Fibroblast of lung (primary cell): ENCODE measurements around the gene SGPL1. TPM values are rescaled to one million over a fixed set of nuclear protein-coding genes. Genes with fewer than 3 reads are reported as not detected.

Experiments
- DNase-seq, 2 donors: peaks; one replicate each; pipeline versions ENCODE4 v3.0.0 to v3.0.0-alpha.2; 2010; ENCODE audit warnings: low read depth in 2 of 2
- H2AFZ ChIP-seq: 2 replicates; pipeline ENCODE4 v1.5.1; 2012; ENCODE audit warnings: low read length, control low read depth, inconsistent platforms
- H3K27ac ChIP-seq: 2 replicates; pipeline ENCODE4 v1.5.1; 2011; ENCODE audit warnings: low read length, control low read depth; ENCODE audit not compliant: insufficient read depth
- H3K27me3 ChIP-seq: 2 replicates; pipeline ENCODE4 v1.5.1; 2011; ENCODE audit warnings: mild to moderate bottlenecking, low read length; ENCODE audit not compliant: control insufficient read depth, insufficient read depth
- H3K36me3 ChIP-seq: 2 replicates; pipeline ENCODE4 v1.5.1; 2011; ENCODE audit warnings: low read length; ENCODE audit not compliant: control insufficient read depth, insufficient read depth
- H3K4me1 ChIP-seq: 2 replicates; pipeline ENCODE4 v1.5.1; 2011; ENCODE audit warnings: low read length; ENCODE audit not compliant: control insufficient read depth, insufficient read depth; ENCODE audit errors: extremely low read depth
- H3K4me2 ChIP-seq: 2 replicates; pipeline ENCODE4 v1.5.1; 2011; ENCODE audit warnings: low read length, control low read depth; ENCODE audit not compliant: insufficient read depth; ENCODE audit errors: extremely low read depth
- H3K4me3 ChIP-seq, 4 experiments: fragments of 200-600 bp in 1 of 4; sonication (generic) in 1 of 4; replicated peaks in 1 of 4; 2 replicates each; pipeline ENCODE4 v1.5.1; 2011 to 2016; ENCODE audit warnings: low read length in 4 of 4, low read depth in 3 of 4, mild to moderate bottlenecking in 3 of 4, control low read depth in 2 of 4, inconsistent platforms in 1 of 4, mixed read lengths in 1 of 4; ENCODE audit not compliant: insufficient read depth in 1 of 4; ENCODE audit errors: control extremely low read depth in 1 of 4
- H3K79me2 ChIP-seq: 2 replicates; pipeline ENCODE4 v1.5.1; 2012; ENCODE audit warnings: mild to moderate bottlenecking, low read length, inconsistent platforms; ENCODE audit not compliant: control insufficient read depth, insufficient read depth
- H3K9ac ChIP-seq: 2 replicates; pipeline ENCODE4 v1.5.1; 2011; ENCODE audit warnings: mild to moderate bottlenecking, low read length, control low read depth; ENCODE audit not compliant: insufficient read depth
- H3K9me3 ChIP-seq: 2 replicates; pipeline ENCODE4 v1.5.1; 2012; ENCODE audit warnings: low read depth, low read length; ENCODE audit not compliant: control insufficient read depth, insufficient read depth
- H4K20me1 ChIP-seq: 2 replicates; pipeline ENCODE4 v1.5.1; 2011; ENCODE audit warnings: low read length; ENCODE audit not compliant: control insufficient read depth, insufficient read depth; ENCODE audit errors: extremely low read depth
- EZH2 ChIP-seq: IDR thresholded peaks from 2 replicates; pipeline ENCODE4 v1.5.1; 2012; ENCODE audit warnings: low read length, control low read depth, mild to moderate bottlenecking; ENCODE audit errors: missing control alignments
- polyA plus RNA-seq, 2 donors: library from polyadenylated mRNA; depleted of rRNA in 1 of 2; stranded (reverse) in 1 of 2; unstranded in 1 of 2; fragments of >200 nt; gene quantifications; 2 replicates each; pipeline ENCODE4 v1.2.1, GENCODE V29; 2011 to 2012; ENCODE audit warnings: missing spikeins in 1 of 2
- total RNA-seq: library from RNA; depleted of rRNA; stranded (reverse); fragments of >200 nt; gene quantifications from 2 replicates; pipeline ENCODE4 v1.2.1, GENCODE V29; 2014
- TF ChIP-seq, protein P1 (sequence below), 2 donors: IDR thresholded peaks in 1 of 2; conservative IDR thresholded peaks in 1 of 2; 1 replicate in 1 of 2; 2 replicates in 1 of 2; pipeline ENCODE4 v1.5.1; 2011 to 2012; ENCODE audit warnings: low read length in 2 of 2, control low read depth in 1 of 2, inconsistent platforms in 1 of 2, low read depth in 1 of 2, mild to moderate bottlenecking in 1 of 2

The SGPL1 gene
- total and polyA plus RNA-seq, 2 donors (not counting 1 experiment from before 2014, with no cell fraction given) = 21.2 to 40.3 TPM

DNA sequence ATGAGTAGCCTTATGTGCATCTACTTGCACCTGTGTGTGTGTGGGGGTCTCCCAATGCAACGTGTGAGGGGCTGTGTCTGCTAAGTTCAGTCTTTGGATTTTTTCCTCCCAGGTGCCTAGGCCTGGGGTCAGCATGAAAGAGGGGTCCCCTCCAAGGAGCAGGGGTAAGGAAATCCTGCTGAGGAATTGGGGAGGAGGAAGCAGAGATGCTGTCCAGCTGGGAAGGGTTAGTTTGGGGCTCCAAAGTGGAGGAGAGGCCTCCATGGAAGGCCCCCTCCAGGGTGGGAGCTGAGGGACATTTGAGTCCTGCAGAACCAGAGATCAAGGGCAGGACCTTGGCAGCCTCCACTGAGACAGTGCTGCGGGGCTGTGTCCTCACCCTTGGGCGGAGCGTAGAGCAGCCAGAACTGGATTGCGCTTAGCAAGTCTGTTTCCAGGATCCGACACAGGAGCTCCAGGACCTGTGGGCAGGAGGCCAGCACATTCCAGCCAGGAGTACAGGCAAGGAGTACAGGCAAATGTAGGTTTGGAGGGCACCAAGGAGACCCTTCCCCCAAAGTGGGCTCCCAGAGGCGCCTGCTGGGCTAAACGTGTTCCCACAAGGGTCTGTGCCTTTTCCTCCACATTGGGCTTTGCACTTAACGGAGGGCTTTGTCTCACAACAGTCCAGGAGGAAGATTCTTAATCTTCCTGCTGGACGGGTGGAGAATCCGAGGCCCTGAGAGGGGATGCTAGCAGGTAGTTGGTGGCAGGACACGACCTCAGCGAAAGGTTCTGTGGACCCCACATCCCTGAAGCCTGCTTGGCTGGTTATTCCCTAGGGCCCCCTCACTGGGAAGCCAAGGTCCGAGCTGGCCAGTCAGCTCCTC lies 40.7 kb upstream of the SGPL1 start:
- Histone ChIP-seq H2AFZ (no peak overlapping the region), H4K20me1 (no peaks in the 10 kb centered on the region), H3K9ac (no peak overlapping the region), H3K27ac (no peak overlapping the region), H3K27me3 (peaks cover 8% of the 10 kb centered on the region), H3K9me3 (no peaks in the 10 kb centered on the region), H3K4me3 (no peak overlapping the region), H3K36me3 (no peaks in the 10 kb centered on the region), H3K4me1 (no peaks in the 10 kb centered on the region), H3K79me2 (no peaks in the 10 kb centered on the region), H3K4me2 (no peak overlapping the region)
- no peak for DNase-seq
- TF ChIP-seq, protein P1, sequence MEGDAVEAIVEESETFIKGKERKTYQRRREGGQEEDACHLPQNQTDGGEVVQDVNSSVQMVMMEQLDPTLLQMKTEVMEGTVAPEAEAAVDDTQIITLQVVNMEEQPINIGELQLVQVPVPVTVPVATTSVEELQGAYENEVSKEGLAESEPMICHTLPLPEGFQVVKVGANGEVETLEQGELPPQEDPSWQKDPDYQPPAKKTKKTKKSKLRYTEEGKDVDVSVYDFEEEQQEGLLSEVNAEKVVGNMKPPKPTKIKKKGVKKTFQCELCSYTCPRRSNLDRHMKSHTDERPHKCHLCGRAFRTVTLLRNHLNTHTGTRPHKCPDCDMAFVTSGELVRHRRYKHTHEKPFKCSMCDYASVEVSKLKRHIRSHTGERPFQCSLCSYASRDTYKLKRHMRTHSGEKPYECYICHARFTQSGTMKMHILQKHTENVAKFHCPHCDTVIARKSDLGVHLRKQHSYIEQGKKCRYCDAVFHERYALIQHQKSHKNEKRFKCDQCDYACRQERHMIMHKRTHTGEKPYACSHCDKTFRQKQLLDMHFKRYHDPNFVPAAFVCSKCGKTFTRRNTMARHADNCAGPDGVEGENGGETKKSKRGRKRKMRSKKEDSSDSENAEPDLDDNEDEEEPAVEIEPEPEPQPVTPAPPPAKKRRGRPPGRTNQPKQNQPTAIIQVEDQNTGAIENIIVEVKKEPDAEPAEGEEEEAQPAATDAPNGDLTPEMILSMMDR (conservative IDR thresholded peaks at IDR 0.05 in 1 of 2, IDR thresholded peaks at IDR 0.05 in 1 of 2; ENCODE audit: low read depth in 1 of 2, low read length in 2 of 2) = no peak
- TF ChIP-seq EZH2 = no peak

DNA sequence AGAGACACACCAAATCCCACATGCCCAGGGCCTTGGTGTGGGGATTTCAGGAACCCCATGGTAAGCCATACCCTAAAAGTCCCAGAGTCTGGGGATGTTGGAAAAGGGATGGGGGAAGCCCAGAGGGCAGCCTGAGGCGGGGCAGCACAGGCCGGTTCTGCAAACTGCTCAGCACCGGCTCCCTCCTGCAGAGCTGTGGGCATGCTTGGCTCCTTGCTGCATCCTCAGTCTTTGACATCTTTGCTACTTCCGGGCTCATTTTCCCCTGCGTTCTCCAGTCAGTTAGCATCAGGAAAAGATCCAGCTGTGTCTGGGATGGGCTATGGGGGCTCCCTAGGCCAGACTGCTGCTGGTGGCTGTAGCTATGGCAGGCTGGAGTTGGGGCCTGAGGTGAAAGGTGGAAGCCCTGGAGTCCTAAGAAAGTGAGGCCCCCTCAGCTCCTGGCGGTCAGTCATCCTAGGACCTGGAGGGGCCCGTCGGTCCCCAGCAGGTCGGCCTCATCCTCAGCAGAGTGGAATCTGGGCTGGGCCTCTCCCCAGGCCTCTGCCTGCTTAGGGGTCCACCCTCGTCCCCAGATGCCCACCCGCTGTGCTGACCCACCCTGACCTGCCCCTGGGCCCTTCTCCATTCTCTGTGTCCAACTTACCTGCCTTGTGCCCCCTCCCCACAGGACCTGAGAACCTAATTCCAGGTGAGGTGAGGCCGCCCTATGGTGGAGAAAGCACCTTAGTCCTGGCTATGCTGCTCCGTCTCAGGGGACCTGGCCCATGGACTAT lies 39.9 kb upstream of the SGPL1 start:
- Histone ChIP-seq H3K9ac (no peak overlapping the region), H3K79me2 (no peaks in the 10 kb centered on the region), H2AFZ (no peak overlapping the region), H3K27ac (no peak overlapping the region), H3K9me3 (no peaks in the 10 kb centered on the region), H4K20me1 (no peaks in the 10 kb centered on the region), H3K4me1 (no peaks in the 10 kb centered on the region), H3K4me2 (no peak overlapping the region), H3K36me3 (no peaks in the 10 kb centered on the region), H3K4me3 (no peak overlapping the region), H3K27me3 (peaks cover 8% of the 10 kb centered on the region)
- no peak for TF ChIP-seq EZH2
- no peak for DNase-seq

DNA sequence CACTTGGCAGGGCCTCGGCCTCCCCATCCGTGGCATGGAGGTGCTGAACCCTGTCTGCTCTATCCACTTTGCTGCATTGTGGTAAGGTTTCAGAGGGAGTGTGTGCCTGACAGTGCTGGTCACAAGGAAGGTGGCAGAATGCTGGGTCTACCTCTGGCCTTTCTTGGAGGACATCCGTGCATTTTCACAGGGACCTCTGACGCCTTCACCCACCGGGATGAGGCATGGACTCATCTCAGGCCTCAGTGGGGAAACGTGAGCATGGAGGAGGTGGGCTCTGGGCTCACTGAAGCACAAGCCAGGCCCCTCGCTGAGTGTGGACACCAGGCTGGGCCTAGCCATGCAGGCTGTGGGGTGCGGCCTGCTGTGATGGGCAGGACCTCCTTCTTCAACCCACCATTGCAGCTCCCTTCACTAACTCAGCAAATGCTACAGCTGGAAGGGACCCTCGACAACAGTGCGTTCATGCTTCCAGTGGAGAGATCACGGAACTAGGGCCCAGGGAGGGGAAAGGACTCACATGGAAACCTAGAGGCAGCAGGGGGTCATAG lies 39.2 kb upstream of the SGPL1 start:
- Histone ChIP-seq H3K4me1 (no peaks in the 10 kb centered on the region), H2AFZ (no peak overlapping the region), H4K20me1 (no peaks in the 10 kb centered on the region), H3K79me2 (no peaks in the 10 kb centered on the region), H3K9ac (no peak overlapping the region), H3K4me2 (no peak overlapping the region), H3K4me3 (no peak overlapping the region), H3K36me3 (no peaks in the 10 kb centered on the region), H3K9me3 (no peaks in the 10 kb centered on the region), H3K27me3 (peaks cover 11% of the 10 kb centered on the region), H3K27ac (no peak overlapping the region)
- TF ChIP-seq EZH2 = no peak
- TF ChIP-seq, protein P1 (conservative IDR thresholded peaks at IDR 0.05 in 1 of 2, IDR thresholded peaks at IDR 0.05 in 1 of 2; ENCODE audit: low read depth in 1 of 2, low read length in 2 of 2) = no peak
- DNase-seq = no peak
